GM23248 (cell line): ENCODE measurements around the gene SKA1.

Source experiments
- EZH2 ChIP-seq: fragments of 200-600 bp; sonication (generic); IDR thresholded peaks from 2 replicates; pipeline ENCODE4 v1.6.1; 2018; ENCODE audit warnings: antibody characterized with exemption, mild to moderate bottlenecking; ENCODE audit not compliant: insufficient read depth, poor library complexity, severe bottlenecking
- EZH2phosphoT487 ChIP-seq: fragments of 200-600 bp; sonication (generic); IDR thresholded peaks from 2 replicates; pipeline ENCODE4 v1.6.1; 2018; ENCODE audit warnings: antibody characterized with exemption, moderate library complexity, mild to moderate bottlenecking, low read depth; ENCODE audit not compliant: insufficient read depth

DNA sequence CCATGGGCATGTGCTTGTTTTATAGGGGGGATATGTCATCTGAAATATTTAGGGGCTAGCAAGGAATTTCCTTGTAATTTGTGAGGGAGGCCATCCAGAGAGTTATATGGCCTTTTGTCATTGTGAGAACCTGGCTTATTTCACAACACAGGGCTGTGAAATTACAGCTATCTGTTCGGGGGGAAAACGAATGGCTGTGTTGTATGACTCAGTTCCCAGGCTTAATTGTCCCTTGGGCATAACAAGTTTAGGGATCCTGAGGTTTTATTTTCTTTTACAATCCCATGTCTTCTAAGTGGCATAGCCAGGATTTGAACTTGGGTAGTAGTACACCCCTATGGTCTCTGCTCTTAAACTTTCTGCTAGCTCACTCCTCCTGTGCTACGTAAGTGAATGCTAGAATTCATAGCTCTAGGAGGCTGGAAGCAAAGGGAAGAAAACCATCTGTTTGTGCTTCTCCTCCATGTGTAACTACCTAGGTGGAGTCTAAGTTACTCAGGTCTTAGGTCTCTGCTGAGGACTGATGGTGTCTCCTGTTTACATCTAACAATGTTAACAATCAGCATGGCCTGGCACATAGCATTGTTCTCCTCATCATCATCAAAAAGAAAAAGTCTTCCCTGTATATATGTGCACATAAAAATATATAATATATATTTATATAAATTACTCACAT lies 53.8 kb downstream of the SKA1 start:
- TF ChIP-seq EZH2phosphoT487 (no peak), EZH2 (no peak)
